Astrocyte of the spinal cord (primary cell): ENCODE measurements around the gene GALNT12.

Source experiments
- DNase-seq: peaks from one replicate; pipeline ENCODE4 v3.0.0; 2011; ENCODE audit warnings: low read depth, low spot score
- H3K4me3 ChIP-seq: 2 replicates; pipeline ENCODE4 v1.5.1; 2011; ENCODE audit warnings: low read depth, mild to moderate bottlenecking, low read length, moderate library complexity
- in situ Hi-C: cut with HindIII; loops from 2 replicates; pipeline ENCODE4 v1.10.0; 2017; ENCODE audit warnings: low sequenced_read_pairs
- TF ChIP-seq, protein P1 (sequence below): IDR thresholded peaks from 2 replicates; pipeline ENCODE4 v1.5.1; 2012; ENCODE audit warnings: low read depth, mild to moderate bottlenecking, low read length, inconsistent platforms

Gene GALNT12

DNA sequence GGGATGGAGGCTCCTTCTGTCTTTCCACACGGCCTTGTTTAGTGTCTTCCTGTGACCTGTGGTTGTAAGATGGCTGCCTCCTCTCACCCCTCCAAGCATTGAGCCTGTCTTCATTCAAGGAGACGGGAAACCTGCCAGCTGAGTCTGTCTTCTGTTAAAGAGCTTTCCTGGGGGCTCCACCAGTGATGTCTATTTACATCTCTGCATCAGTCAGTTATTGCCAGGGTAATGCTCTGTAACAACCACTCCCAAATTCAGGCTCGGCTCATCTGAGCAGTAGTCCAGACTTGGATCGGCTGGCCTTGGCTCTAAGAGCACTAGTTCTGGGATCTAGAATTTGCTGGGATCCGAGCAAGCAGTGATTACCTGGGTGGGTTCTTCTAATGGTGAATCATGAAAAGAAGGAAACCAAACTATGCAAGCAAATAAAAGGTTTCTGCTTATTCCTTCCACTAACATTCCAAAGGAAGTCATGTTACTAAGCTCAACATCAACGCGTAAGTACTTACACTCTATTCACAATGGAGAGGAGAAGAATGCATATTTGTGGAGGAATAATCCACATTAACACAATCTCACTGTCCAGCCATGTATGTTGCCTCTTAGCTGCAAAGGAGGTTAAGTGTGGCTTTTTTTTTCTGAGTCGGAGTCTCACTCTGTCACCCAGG is 61.7 kb downstream of the GALNT12 start:
- TF ChIP-seq, protein P1, sequence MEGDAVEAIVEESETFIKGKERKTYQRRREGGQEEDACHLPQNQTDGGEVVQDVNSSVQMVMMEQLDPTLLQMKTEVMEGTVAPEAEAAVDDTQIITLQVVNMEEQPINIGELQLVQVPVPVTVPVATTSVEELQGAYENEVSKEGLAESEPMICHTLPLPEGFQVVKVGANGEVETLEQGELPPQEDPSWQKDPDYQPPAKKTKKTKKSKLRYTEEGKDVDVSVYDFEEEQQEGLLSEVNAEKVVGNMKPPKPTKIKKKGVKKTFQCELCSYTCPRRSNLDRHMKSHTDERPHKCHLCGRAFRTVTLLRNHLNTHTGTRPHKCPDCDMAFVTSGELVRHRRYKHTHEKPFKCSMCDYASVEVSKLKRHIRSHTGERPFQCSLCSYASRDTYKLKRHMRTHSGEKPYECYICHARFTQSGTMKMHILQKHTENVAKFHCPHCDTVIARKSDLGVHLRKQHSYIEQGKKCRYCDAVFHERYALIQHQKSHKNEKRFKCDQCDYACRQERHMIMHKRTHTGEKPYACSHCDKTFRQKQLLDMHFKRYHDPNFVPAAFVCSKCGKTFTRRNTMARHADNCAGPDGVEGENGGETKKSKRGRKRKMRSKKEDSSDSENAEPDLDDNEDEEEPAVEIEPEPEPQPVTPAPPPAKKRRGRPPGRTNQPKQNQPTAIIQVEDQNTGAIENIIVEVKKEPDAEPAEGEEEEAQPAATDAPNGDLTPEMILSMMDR: no peak

DNA sequence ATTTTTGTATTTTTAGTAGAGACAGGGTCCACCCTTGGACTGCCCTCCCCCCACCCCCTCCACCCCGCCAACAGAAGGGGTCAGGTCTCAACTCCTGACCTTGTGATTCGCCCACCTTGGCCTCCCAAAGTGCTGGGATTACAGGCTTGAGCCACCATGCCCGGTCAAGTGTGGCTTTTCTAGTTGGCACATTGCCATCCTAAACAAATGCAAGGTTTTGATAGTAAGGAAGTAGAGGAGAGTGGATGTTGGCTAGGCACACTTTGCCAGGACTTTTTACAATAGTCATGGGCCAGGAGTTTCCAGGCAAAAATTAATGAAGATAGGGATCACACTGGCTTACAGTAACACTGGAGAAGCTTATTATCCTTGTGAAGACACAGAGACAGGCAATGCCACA is 62.4 kb downstream of the GALNT12 start:
- H3K4me3 ChIP-seq: no peak overlapping the region
- DNase-seq: no peak
- in situ Hi-C loops: no loop called here
- TF ChIP-seq, protein P1: no peak

More for the DNA sequence above, 61.7 kb downstream of the GALNT12 start:
- no peak for DNase-seq
- H3K4me3 ChIP-seq: no peak overlapping the region
- in situ Hi-C loops: no loop called here

DNA sequence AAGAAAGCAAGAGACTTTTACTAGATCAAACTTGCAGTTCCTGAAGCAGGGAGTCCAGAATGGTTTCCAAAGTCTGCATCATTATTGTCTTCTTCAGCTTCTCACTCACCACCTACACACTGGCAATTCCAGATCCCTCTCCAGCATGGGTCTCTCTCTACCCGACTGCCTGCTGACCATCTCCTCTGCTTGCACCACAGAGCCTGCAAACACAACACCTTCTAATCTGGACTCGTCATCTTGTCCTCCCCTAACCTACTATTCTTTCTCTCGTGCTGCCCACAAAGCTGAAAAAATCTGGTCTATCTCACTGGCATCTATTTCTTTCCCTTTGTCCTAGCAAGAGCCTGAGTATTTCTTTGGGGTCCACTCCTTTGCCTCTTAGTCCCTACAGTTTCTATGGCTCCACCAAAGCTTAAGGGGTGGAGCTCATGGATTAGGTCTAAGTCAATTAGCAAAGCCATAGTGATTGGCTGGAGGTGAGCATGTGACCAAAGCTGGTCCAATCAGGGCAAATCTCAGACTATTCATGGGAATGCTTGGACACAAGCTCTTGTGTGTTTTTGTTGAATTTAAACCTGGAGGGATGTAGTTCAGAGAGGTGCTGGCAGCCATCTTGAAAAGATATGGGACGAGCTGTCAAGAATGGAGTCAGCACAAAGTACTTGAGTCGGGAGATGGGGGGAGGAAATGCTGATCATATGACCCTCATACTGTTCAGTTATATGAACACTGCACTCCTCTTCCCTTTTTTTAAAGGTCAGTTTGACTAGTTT is 63.5 kb downstream of the GALNT12 start:
- no peak for DNase-seq
- in situ Hi-C loops: no loop called here
- no peak overlapping the region for H3K4me3 ChIP-seq
- TF ChIP-seq, protein P1: no peak

DNA sequence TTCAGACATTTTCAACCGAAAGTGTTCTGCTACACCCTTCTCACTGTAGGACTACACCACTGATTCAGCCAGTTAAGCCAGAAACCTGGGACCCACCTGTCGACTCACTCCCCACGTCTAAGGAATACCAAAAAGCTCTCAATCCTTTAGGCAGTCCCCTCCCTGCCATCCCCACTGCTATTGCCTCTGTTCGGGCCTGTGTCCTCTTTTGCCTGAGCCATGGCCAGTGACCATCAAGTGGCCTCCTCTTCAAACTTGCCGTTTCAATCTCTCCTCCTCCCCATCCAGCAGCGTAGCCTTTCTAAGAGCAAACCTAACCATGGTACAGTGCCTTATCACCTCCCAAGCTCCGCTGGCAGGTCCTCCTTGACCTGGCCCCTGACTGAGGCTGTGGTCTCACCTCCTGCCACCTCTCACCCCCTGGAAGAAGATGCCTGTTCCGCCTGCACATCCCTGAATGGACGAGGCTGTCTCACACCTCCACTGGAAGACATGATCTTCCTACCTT is 64.1 kb downstream of the GALNT12 start:
- DNase-seq: no peak
- H3K4me3 ChIP-seq: no peak overlapping the region
- TF ChIP-seq, protein P1: no peak
- in situ Hi-C loops: no loop called here

DNA sequence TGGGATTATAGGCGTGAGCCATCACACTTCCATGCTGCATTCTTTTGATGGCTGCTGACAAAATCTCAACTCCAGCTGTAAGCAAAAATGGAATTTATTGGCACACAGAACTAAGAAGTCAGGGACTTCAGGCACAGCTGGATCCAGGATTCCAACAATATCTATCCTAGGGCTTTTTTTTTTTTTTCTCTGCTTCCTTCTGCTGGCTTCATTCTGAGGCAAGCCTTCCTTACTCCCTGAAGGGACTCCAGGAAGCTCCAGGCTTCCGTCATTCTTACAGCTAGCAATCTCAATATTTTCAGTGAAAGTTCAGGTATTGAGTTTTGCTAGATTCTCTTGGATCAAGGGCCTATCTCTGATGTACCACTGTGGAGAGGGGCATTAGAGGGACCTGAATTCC is 66.1 kb downstream of the GALNT12 start:
- H3K4me3 ChIP-seq: no peak overlapping the region
- TF ChIP-seq, protein P1: no peak
- no peak for DNase-seq
- in situ Hi-C loops: no loop called here

DNA sequence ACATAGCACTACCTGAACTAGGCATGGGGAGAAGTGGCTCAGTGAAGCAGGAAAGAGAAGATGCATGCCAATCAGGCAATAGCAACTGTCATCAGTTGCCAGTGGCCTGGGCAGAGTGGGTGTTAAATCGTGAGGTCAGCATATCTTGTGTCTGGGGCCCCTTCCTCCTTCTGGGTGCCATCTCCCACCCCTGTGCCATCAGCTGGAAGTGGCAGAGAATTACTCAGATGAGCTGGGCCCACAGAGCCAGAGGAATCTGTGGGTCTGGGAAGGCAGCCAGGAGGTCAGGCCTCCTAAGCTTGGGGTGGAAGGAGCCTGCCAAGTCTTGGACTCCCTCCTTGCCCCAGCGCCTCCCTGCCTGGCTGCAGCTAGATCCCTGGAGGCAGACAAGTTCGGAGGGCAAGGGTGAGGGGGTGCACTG is 66.5 kb downstream of the GALNT12 start:
- TF ChIP-seq, protein P1: no peak
- in situ Hi-C loops: no loop called here
- no peak overlapping the region for H3K4me3 ChIP-seq
- peak; percentile 31 for DNase-seq
